HG02610 (cell line): Measurements from ENCODE around the gene WNK2.
"Not testable (repeated sequence)": the region's sequence is repeated elsewhere in the genome, so short reads cannot be mapped to it uniquely, and the experiment has no call there.

Experiments used
- ATAC-seq: cut with Tn5 transposase; IDR thresholded peaks from one replicate; pipeline ENCODE4 v1.9.1; 2021; ENCODE audit warnings: mild to moderate bottlenecking, moderate library complexity; ENCODE audit not compliant: unreplicated experiment

The WNK2 gene

DNA sequence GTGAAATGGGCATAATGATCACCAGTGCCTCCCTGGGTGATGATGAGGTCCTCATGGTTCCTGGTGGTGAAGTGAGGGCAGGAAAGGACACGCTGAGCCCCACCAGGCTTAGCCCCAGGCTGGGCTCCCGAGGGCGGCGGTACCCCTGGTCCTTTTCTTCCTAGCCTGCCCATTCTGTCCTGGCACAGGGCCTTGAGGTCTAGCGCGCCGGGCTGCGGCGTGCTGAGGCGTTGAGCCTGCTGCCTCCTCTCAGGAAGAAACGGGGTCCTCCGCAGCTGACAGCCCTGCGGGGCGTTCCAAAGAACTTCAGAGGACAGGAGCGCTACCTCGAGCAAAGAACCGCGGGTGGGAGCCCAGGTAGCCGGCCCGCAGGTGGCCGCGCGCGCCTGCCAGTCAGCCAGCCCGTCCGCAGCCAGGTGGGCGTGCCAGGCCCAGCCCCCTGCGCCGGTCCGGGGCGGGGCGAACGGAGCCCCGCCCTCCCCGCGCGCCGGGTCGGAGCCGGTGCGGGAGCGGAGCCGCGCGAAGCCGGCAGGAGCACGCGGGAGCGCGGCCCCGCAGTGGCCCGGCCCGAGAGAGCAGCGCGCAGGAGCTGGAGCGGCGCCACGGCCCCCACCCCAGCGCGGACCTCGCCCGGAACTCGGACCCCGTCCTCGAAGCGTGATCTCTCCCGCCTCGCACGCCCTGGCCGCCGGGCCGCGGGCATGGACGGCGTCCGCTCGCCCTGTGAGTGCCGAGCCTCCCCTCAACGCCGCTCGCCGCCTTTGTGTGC, at the start of gene WNK2:
Gene WNK2, plus strand, starts transcription at position 477 of the 769 bp plus-strand sequence. CDS start 791 bp downstream, outside the sequence.
- ATAC-seq: no peak

DNA sequence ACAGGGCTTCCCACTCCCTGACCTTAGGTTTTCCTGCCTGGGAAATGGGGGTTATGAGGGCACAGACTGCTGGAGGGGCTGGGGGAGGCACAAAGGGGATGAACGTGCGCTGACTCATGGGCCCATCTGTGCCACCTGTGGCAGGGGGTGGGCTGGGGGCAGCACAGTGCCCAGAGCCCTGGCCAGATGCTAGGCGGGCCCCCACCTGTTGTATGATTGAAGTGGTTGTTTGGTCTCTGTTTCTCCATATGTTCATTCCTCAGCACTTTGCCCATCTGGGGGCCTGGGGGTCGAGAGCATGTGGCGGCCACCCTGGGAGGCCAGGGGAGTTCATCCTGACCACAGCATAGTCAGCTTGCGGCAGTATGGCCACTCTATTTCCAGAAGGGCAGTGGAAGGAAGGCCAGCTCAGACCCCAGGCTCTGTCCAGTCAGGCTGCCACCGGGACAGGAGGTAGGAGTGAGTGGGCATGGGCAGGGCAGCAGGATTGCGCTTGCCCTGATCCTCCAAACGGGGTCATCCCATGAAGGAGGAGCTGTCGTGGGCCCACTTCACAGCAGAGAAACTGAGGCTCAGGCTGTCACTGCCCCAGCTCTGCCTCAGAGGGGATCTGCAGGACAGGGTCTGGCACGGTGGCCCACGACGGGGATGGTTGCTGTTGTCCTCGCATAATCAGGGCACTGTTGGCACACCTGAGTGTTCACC, 49.0 kb upstream of the WNK2 start:
- ATAC-seq: no peak

DNA sequence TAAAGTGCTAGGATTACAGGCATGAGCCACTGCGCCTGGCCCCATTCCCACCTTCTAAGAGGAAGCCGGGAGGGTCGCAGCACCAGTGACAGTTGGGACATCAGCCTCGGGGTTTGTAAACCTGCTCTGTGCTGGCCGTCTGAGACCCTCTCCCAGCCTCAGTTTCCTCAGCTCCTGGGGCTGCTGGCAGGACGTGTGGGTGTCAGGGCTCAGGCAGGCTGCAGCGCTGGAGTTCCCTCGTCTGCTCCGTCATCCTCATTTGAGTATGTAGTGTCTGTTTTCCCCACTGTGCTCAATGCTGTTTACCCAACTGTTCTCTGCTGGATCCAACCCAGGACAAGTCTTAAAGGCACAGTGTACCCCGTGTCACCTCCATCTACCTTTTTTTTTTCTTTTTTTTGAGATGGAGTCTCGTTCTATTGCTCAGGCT, 47.9 kb upstream of the WNK2 start:
- ATAC-seq: no peak

DNA sequence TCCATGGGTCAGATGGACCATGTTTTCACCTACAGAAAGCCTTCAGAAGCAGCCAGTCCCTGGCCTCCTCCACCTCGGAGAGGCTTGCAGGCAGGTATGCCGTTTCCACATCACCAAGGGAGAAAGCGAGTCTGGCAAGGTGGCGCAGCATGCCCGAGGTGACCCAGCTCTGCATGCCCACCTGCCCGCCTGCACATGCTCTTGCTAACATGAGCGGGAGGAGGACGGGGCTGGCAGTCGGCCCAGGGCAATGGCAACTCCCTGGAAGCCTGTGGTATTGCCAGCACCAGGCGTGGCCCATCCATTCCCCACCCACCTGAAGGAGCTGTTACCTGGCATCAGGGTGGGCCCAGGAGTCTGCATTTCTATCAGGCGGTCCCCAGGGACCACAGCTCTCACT, 46.6 kb upstream of the WNK2 start:
- no peak for ATAC-seq

DNA sequence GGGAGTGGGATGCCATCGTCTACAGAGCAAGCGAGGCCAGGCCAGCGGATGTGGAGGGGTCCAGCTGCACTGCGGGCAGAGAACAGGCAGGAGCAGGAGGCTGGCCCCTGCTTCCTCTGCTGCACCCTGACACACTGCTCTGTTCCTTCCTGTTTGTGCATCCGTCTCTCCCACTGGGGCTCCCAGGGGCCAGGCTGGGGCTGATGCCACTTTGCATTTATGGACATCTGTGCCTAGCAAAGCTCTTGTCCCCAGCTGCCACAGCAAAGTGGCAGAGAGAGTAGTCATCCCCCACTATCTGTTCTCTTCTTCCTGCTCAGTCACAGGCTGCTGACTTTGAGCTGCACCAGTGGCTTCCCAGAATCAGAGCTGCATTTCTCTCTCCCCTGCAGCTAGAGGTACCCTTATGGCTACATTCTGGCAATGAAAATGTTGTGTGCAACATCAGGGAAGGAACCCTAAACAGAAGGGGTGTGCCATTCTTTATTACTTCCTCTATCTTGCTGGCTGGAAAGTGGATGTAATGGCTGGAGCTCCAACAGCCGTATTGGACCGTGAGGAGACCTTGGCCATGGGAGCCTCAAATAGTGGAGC, 45.7 kb upstream of the WNK2 start:
- no peak for ATAC-seq

DNA sequence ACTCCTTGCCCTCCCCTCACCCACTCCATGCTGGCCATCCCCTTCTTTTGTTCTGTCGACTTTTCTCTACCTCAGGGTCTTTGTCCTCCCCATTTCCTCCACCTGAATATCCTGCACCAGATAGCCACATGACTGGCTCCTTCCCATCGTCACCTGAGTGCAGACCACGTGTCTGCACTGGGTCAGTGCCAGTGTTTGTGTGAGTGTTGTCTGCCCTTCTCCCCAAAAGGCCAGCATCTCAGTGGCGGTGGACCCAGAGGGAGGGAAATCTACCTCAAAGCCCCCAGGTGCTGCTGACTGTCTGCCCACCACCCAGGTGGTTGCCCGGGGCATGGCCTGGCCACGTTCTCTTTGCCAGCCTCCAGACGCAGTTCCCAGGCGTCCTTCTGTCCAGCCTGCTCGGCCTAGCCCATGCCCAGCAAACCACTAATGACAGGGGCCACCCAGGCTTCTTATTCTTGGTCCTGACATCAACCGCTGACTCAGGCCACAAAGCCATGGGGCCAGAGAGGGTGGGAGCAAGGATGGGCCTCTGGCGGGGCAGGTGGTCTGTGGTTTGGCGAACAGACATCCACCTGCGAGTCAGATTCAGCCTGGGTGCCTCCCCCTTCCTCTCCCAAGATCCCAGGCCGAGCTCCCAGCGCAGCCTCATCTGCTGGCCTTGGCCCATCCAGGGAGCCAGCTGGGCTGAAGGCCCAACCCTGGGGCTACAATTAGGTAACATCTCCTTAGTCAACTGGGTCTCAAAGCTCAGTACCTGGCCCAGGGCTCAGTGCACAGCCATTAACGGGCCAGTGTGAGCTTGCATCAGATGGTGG, 44.4 kb upstream of the WNK2 start:
- ATAC-seq: no peak

DNA sequence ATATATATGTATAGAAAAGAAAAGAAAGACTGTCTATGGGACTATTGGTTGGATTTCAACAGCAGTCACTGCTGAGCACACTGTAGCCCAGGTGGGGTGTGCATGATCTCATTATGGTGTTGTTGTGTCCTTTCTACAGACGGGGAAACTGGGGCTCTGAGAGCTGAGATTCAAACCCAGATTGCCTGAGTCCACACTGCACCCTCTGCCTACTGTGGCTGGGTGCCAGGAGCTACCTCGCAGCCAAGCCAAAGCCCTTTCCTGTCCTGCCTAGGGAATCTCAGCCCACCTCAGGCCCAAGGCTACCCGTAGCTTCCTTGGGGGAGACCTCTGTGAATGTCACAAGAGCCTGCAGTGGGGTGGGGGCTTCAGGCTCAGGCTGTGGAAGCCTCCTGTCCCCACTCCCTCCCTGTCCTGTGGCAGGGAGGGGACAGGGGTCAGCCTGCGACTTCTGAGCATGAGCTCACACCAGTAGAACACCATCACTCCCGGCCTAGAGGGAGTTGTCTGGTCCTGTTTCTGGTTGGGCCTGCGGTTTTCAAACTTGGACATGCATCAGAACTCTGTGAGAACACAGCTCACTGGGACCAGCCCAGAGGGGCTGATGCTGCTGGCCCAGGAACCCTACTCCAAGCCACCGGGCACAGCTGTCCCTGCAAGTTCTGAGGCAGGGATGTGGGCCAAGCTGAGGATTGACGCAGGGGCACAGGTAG, 42.0 kb upstream of the WNK2 start:
- no peak for ATAC-seq

DNA sequence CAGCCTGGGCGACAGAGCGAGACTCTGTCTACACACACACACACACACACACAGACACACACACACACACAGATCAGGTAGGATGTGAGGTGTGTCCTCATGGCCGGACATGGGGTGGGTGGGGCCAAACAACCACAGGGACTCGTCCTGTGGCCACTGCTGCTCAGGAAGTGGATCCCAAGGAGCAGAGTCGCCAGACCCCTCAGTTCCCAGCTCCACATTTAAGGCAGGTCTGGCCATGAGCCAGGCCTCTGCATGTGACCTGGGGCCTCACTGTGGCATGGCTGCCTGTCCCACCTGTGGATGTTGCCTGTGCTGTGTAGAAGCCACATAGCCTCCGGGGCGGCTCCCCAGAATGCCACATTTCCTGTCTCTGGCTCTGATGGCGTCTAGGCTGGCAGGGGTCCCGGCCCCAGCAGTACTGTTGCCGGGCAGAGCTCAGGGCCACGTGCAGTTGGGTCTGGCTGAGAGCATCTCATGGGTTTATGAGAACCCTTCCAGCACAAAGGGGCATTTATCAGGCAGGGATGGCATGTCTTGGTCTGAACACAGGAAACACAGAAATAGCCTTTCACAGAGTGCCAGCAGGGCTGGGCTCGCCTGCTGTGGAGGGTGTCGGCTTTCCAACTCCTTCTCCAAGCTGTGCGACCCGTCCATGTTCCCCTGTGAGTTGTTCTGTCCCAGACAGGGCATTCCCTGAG, 40.0 kb upstream of the WNK2 start:
- ATAC-seq: no peak

DNA sequence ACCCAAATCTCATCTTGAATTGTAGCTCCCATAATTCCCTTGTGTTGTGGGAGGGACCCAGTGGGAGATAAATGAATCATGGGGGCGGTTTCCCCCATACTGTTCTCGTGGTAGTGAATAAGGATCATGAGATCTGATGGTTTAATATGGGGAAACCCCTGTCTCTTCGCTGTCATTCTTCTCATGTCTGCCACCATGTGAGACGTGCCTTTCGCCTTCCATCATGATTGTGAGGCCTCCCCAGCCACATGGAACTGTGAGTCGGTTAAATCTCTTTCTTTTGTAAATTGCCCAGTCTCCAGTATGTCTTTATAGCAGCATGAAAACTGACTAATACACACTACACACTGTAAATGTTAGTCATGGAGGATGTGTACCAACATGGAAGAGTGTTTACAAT, 37.2 kb upstream of the WNK2 start:
- not testable (repeated sequence) for ATAC-seq

DNA sequence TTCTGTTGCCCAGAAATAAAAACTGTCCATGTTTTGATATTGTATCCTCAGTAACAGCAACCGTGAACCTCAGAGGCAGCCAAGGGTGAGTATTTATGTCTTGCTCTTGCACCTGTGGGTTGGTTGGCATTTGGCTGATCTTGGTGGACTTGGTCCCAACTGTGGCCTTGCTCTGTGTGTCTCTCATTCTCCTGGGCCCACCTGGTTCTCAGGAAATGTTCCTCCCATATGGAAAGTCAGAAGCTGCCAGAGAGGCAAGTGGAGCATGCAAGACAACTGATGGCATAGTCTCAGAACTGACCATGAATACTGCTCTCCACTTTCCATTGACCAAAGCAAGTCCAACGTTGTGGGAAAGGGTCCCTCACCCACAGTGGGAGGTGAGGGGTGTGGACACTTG, 36.3 kb upstream of the WNK2 start:
- ATAC-seq: no peak

DNA sequence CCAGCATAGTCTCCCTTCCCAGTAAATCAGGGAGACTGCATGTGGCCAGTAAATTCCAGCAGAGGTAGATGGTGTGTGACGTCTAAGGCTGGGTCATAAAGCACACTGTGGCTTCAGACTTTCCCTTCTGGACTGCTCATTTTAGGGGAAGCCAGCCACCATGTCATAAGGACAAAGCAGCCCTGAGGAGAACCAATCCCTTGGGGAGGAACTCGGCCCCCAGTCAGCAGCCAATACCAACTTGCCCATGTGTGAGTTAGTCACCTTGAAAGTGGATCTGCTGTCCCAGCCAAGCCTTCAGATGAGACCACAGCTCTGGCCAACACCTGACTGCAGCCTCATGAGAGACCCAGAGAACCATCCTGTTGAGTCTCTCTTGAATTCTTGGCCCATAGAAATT, 35.2 kb upstream of the WNK2 start:
- no peak for ATAC-seq

DNA sequence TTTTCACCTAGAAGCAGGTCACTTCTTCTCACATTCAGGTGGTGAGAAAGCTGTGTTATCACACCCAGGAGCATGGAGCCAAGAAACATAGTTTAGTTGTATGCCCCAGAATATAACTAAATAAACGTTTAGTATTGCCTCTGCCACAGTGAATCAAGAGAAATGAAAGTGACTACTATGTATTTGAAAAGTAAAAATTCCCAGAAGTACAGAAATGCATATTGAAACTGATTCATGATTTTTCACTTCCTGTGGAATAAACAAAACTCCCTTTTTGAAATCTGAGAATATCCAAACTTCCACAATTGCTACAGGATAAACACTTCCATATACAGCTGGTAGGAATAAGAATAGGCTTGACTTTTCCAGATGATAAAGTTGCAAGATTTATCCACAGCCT, 34.6 kb upstream of the WNK2 start:
- no peak for ATAC-seq

DNA sequence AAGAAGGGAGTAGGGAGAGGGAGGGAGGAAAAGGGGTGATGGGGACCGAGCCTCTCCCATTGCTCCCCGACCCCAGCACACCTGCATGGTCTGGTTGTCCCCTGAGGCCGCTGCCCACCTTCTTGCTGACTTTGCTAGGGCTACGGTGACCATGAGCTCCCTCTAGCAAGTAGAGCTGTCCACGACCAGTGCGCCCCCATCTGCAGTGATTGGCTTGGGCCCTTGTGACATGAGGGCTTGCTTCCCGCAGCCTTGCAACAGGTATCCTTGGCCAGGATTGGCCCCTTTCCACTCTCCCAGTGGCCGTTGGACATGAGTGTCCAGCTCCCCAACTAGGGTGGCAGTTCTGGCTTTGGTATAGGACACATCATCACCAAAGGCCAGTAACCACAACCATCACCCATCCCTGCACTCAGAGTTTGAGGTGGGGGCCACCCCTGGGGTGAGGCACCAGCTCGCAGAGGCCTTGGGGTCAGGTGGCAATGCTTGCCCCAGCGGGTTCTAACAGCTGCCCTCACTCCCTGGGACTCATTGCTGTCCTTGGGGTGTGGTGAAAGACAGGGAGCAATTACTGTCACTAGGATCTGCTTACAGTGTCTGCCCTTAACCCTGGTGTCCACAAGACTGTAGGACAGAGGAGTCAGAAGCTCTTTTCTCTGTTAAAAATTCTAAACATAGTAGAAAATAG, 32.7 kb upstream of the WNK2 start:
- no peak for ATAC-seq

DNA sequence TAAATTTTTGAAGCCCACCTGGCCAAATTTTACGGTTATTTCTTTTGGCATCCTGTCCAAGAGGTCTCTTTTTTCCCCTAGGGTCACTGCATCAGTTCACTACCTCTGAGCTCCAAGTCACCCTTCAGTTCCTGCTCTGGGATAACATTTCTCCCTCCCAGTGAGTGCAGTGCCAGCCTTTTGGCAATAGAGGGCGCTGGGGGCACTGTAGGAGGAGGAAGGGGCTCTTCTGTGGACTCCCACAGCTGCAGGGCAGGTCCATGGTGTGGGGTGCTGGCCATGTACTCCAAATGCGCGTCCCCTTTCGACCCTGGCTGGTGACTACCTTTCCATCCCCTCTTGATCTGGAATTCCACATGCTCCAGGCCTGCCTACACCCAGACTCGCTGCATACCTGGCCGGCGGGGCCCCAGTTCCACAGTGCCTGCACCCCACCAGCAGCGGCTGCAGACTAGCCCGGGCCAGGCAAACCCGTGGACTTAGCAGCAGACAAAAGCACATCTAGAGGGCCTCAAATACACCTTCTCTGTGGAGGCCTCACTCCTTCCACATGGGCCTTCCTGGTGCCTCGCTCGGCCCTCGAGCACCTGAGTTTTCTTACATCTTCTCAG, 29.5 kb upstream of the WNK2 start:
- no peak for ATAC-seq

DNA sequence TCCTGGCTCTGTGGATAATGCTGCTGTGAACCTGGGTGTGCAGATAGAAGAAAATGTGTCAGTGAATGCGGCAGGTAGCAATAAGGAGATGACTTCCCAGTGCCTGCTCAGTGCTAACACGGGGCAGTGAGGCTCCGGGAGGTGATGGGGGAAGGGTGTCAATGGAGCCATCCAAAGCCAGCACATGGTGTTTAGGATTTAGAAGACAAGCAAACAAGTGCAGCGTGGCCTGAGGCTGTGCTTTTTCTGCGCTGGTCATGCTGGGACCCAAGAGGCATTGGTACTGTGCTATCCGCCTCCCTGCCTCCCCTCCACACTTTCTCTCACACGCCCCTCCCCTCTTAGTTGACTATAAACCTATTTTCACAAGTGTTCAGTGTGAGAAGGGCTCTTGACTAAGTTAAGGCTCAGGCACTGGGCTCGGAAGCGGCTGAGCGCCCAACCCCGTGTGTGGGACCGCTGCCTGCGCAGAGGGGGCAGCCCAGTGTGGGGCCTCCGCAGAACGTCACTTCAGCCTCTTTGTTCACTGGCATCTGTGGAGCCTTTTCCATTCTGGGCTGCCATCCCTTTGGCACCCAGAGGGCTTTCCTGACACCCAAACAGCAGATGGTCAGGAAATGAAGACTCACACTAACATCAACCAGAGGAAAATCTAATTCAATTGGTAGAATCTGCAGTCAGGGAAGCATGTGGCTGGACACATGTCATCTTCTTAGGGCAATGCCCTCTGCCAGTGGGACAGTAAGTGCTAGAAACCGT, 28.0 kb upstream of the WNK2 start:
- ATAC-seq: no peak

DNA sequence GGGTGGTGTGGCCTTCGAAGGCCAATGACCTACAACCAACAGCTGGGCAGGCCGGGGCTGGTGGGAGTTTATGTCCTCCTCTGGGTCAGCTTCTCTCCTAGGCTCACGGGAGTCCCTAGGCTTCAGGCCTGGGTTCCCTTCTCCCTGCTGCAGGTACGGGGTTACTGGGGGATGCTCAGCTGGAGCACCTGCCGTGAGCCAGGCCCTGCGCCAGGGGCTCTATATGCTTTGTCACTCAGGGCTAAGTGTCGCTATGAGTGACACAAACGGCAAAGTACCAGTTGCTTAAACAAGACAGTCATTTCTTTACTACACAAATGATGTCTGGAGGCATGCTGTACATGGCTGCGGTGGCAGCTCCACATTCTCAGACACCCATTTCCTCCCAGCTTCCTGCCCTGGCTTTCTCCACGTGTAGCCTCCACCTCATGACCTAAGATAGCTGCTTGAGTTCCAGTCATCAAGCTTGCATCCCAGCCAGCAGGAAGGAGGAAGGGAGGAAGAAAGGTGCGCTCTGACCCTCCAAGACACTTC, 27.4 kb upstream of the WNK2 start:
- ATAC-seq: peak; percentile 76

DNA sequence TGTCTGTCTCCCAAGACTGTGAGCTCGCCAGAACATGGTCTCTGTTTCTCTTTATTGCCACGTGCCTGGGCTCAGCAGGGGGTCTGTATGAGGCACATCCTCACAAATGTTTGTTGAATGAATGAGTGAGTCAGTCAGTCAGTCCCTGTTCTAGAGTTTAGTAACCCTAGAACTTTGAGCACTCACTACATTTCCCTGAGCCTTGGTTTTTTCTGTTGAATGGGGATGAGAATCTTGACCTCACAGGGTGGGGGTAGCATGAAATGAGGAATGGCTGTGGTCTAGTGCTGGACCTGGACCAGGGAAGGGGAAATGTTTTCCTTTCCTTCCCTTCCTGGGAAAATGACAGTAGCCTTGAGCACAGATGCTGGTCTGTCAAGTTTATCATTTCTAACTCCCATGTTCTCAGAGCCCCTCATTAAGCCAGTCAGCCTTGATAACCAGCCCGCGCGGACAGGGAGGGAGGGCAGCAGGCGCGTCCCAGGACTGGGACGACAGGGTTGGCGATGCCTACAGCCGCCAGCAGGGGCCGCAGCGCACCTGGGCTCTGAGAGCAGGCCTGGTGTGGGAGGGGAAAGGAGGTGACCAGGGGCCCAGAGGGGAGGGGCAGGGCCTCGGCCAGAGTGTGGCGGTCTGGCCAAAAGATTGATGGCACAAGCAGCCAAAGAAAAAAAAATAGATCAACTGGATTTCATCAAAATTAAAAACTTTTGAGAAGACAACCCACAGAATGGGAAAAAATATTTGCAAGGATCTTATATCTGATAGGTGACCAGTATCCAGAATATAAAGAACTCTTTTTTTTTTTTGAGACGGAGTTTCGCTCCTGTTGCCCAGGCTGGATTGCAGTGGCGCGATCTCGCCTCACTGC, 24.1 kb upstream of the WNK2 start:
- peak; percentile 81 for ATAC-seq
